ENCODE measurements around the gene SCD. TPM values are rescaled to one million over a fixed set of nuclear protein-coding genes. Genes with fewer than 3 reads are reported as not detected.
A peak's percentile ranks its signal among the peaks of the same experiment; 100 is the strongest.
"Not testable (repeated sequence)": the region's sequence is repeated elsewhere in the genome, so short reads cannot be mapped to it uniquely, and the experiment has no call there.

SCD gene
- total RNA-seq = 252 and 256 TPM in 2 replicates

GRCh38 chr10:100346765-100347567 lies at the start of gene SCD:
Gene SCD, plus strand, starts transcription at chr10:100347233. Its CDS starts 272 bp downstream, at chr10:100347505.
- H3K4me1 Mint-ChIP-seq = peaks cover 58% of the 10 kb centered on the region
- peaks cover 47% of the 10 kb centered on the region for H3K36me3 Mint-ChIP-seq (ENCODE audit: low read depth)

GRCh38 chr10:100297242-100297641 lies 49.8 kb upstream of the SCD start:
- Mint-ChIP-seq H3K27ac (no peak overlapping the region), H3K36me3 (ENCODE audit: low read depth) (no peaks in the 10 kb centered on the region), H3K27me3 (peaks cover 36% of the 10 kb centered on the region), H3K4me1 (no peaks in the 10 kb centered on the region), H3K4me3 (no peak overlapping the region), H3K9me3 (no peaks in the 10 kb centered on the region)
- DNase-seq = no peak
- intact Hi-C loops (cut with micrococcal nuclease) = no loop called here

More at GRCh38 chr10:100346765-100347567, at the start of gene SCD:
- Mint-ChIP-seq H3K27me3 (no peaks in the 10 kb centered on the region), H3K4me3 (peak within 1 kb of the TSS; percentile 97), H3K9me3 (no peaks in the 10 kb centered on the region), H3K27ac (peak within 1 kb of the TSS; percentile 94)
- peak; percentile 97 for DNase-seq
- intact Hi-C loops (cut with micrococcal nuclease) = loop anchor here (1.0 to 10.0 kb wide), 4 partner anchors 24 to 568 kb away; partner anchors contain the start of genes BLOC1S2 and SLF2

GRCh38 chr10:100301123-100301522 lies 45.9 kb upstream of the SCD start:
- H3K9me3 Mint-ChIP-seq; H3K4me3 Mint-ChIP-seq; H3K4me1 Mint-ChIP-seq; H3K27ac Mint-ChIP-seq; DNase-seq; H3K36me3 Mint-ChIP-seq (ENCODE audit: low read depth); intact Hi-C loops (cut with micrococcal nuclease): not testable (repeated sequence)
- peaks cover 45% of the 10 kb centered on the region for H3K27me3 Mint-ChIP-seq

- Mint-ChIP-seq H3K4me3 (no peak overlapping the region), H3K9me3 (no peaks in the 10 kb centered on the region), H3K36me3 (ENCODE audit: low read depth) (no peaks in the 10 kb centered on the region), H3K4me1 (no peaks in the 10 kb centered on the region), H3K27ac (no peak overlapping the region), H3K27me3 (peaks cover 56% of the 10 kb centered on the region)
- intact Hi-C loops (cut with micrococcal nuclease) = no loop called here
- no peak for DNase-seq
Observed at GRCh38 chr10:100303724-100304319, 43.2 kb upstream of the SCD start.

- Mint-ChIP-seq H3K27me3 (peaks cover 59% of the 10 kb centered on the region), H3K36me3 (ENCODE audit: low read depth) (no peaks in the 10 kb centered on the region), H3K4me1 (no peaks in the 10 kb centered on the region), H3K4me3 (no peak overlapping the region), H3K27ac (no peak overlapping the region), H3K9me3 (no peaks in the 10 kb centered on the region)
- intact Hi-C loops (cut with micrococcal nuclease) = no loop called here
- DNase-seq = no peak
Observed at GRCh38 chr10:100304414-100304813, 42.6 kb upstream of the SCD start.

GRCh38 chr10:100306861-100307260 lies 40.2 kb upstream of the SCD start:
- intact Hi-C loops (cut with micrococcal nuclease) = no loop called here
- Mint-ChIP-seq H3K9me3 (no peaks in the 10 kb centered on the region), H3K27me3 (peaks cover 61% of the 10 kb centered on the region), H3K27ac (no peak overlapping the region), H3K4me3 (no peak overlapping the region), H3K36me3 (ENCODE audit: low read depth) (no peaks in the 10 kb centered on the region), H3K4me1 (no peaks in the 10 kb centered on the region)
- no peak for DNase-seq

GRCh38 chr10:100307684-100308083 lies 39.3 kb upstream of the SCD start:
- Mint-ChIP-seq H3K27ac (no peak overlapping the region), H3K4me1 (no peaks in the 10 kb centered on the region), H3K27me3 (peaks cover 63% of the 10 kb centered on the region), H3K9me3 (no peaks in the 10 kb centered on the region), H3K36me3 (ENCODE audit: low read depth) (no peaks in the 10 kb centered on the region), H3K4me3 (no peak overlapping the region)
- intact Hi-C loops (cut with micrococcal nuclease) = no loop called here
- DNase-seq = no peak

- no peak overlapping the region for H3K27ac Mint-ChIP-seq
- intact Hi-C loops (cut with micrococcal nuclease) = no loop called here
- H3K27me3 Mint-ChIP-seq = peaks cover 55% of the 10 kb centered on the region
Observed at GRCh38 chr10:100311298-100311697, 35.7 kb upstream of the SCD start.

GRCh38 chr10:100315615-100316014 lies 31.4 kb upstream of the SCD start:
- Mint-ChIP-seq H3K4me3 (no peak overlapping the region), H3K4me1 (no peaks in the 10 kb centered on the region), H3K9me3 (no peaks in the 10 kb centered on the region), H3K27ac (no peak overlapping the region), H3K36me3 (ENCODE audit: low read depth) (no peaks in the 10 kb centered on the region), H3K27me3 (peaks cover 46% of the 10 kb centered on the region)
- no peak for DNase-seq
- intact Hi-C loops (cut with micrococcal nuclease) = no loop called here

More at GRCh38 chr10:100311298-100311697, 35.7 kb upstream of the SCD start:
- no peak overlapping the region for H3K4me3 Mint-ChIP-seq
- H3K9me3 Mint-ChIP-seq = no peaks in the 10 kb centered on the region
- no peak for DNase-seq
- no peaks in the 10 kb centered on the region for H3K4me1 Mint-ChIP-seq
- H3K36me3 Mint-ChIP-seq (ENCODE audit: low read depth) = no peaks in the 10 kb centered on the region

- Mint-ChIP-seq H3K4me1 (no peaks in the 10 kb centered on the region), H3K36me3 (ENCODE audit: low read depth) (no peaks in the 10 kb centered on the region), H3K4me3 (no peak overlapping the region), H3K27ac (no peak overlapping the region), H3K9me3 (no peaks in the 10 kb centered on the region), H3K27me3 (peaks cover 36% of the 10 kb centered on the region)
- no peak for DNase-seq
- intact Hi-C loops (cut with micrococcal nuclease) = no loop called here
Observed at GRCh38 chr10:100318207-100318606, 28.8 kb upstream of the SCD start.

GRCh38 chr10:100319707-100320402 lies 27.2 kb upstream of the SCD start:
- peaks cover 29% of the 10 kb centered on the region for H3K27me3 Mint-ChIP-seq
- DNase-seq = no peak
- no peaks in the 10 kb centered on the region for H3K36me3 Mint-ChIP-seq (ENCODE audit: low read depth)
- no peak overlapping the region for H3K4me3 Mint-ChIP-seq
- no peaks in the 10 kb centered on the region for H3K4me1 Mint-ChIP-seq
- H3K27ac Mint-ChIP-seq = no peak overlapping the region
- no peaks in the 10 kb centered on the region for H3K9me3 Mint-ChIP-seq
- intact Hi-C loops (cut with micrococcal nuclease) = no loop called here

GRCh38 chr10:100325158-100325557 lies 21.9 kb upstream of the SCD start:
- Mint-ChIP-seq H3K27me3 (peaks cover 10% of the 10 kb centered on the region), H3K36me3 (ENCODE audit: low read depth) (no peaks in the 10 kb centered on the region), H3K9me3 (no peaks in the 10 kb centered on the region), H3K27ac (no peak overlapping the region), H3K4me1 (peaks cover 15% of the 10 kb centered on the region), H3K4me3 (no peak overlapping the region)
- intact Hi-C loops (cut with micrococcal nuclease) = no loop called here
- no peak for DNase-seq

- H3K27me3 Mint-ChIP-seq = peaks cover 15% of the 10 kb centered on the region
- intact Hi-C loops (cut with micrococcal nuclease) = no loop called here
- H3K27ac Mint-ChIP-seq = peak overlapping the region; percentile 84
- no peaks in the 10 kb centered on the region for H3K36me3 Mint-ChIP-seq (ENCODE audit: low read depth)
- peaks cover 15% of the 10 kb centered on the region for H3K4me1 Mint-ChIP-seq
- H3K9me3 Mint-ChIP-seq = no peaks in the 10 kb centered on the region
- peak; percentile 86 for DNase-seq
- peak overlapping the region; percentile 55 for H3K4me3 Mint-ChIP-seq
Observed at GRCh38 chr10:100327007-100327717, 19.9 kb upstream of the SCD start.

- DNase-seq = no peak
- Mint-ChIP-seq H3K27ac (no peak overlapping the region), H3K4me1 (peaks cover 15% of the 10 kb centered on the region), H3K4me3 (no peak overlapping the region), H3K27me3 (peaks cover 15% of the 10 kb centered on the region), H3K36me3 (ENCODE audit: low read depth) (no peaks in the 10 kb centered on the region), H3K9me3 (no peaks in the 10 kb centered on the region)
- intact Hi-C loops (cut with micrococcal nuclease) = no loop called here
Observed at GRCh38 chr10:100327718-100328009, 19.4 kb upstream of the SCD start.

All from activated CD4-positive, alpha-beta T cell treated with anti-CD3 and anti-CD28 coated beads, Interleukin-2, amount 10 ng/mL, durations not matched to agents 24 days and 14 days (primary cell).